HCT116 (cell line): ENCODE measurements around the gene RIPOR1. TPM values are rescaled to one million over a fixed set of nuclear protein-coding genes. Genes with fewer than 3 reads are reported as not detected.

Source experiments
- ATAC-seq: fragments of 200-7000 bp; cut with Tn5 transposase; 2 replicates; pipeline ENCODE4 v1.9.1; 2020; ENCODE audit warnings: mild to moderate bottlenecking, moderate library complexity
- BruUV-seq: library from RNA; stranded (reverse); fragments of 400-500 nt; replicated peaks from 2 replicates; lab custom pipeline; 2021; lab: Mats Ljungman, UMichigan
- CTCF ChIA-PET: fragments of 300-600 bp; sonication (Branson Sonifier 250); formaldehyde crosslinking; loops from one replicate; lab custom pipeline; 2021; ENCODE audit warnings: antibody characterized with exemption; lab: Charles Lee
- POLR2A ChIA-PET: fragments of 300-600, 350-600 bp; sonication (Branson Sonifier 250); formaldehyde crosslinking; loops from one replicate; lab custom pipeline; 2021; ENCODE audit warnings: antibody characterized with exemption; lab: Charles Lee
- RAD21 ChIA-PET, 2 experiments: fragments of 300-600 bp; sonication (Branson Sonifier 250); formaldehyde crosslinking; loops; one replicate each; lab custom pipeline; 2023; ENCODE audit warnings: low total read pairs in 2 of 2; ENCODE audit not compliant: uncharacterized antibody in 2 of 2, unreplicated experiment in 2 of 2, low non-redundant PET in 1 of 2; lab: Charles Lee
- DNase-seq: peaks from one replicate; pipeline ENCODE4 v3.0.0-alpha.2; 2010; ENCODE audit warnings: low read depth, low spot score
- H2AFZ ChIP-seq: fragments of 200-600 bp; shearing (Covaris generic), sonication (generic); 2 replicates; pipeline ENCODE4 v1.6.1; 2017; ENCODE audit warnings: low read depth, mixed run types, mixed read lengths, antibody characterized with exemption, low read length; ENCODE audit not compliant: poor library complexity, severe bottlenecking
- H3K27ac ChIP-seq: 2 replicates; pipeline ENCODE4 v1.5.1; 2012; ENCODE audit warnings: low read depth, low read length
- H3K27me3 ChIP-seq: fragments of 200-600 bp; sonication (generic); 2 replicates; pipeline ENCODE4 v1.6.1; 2016; ENCODE audit warnings: mixed run types, low read length, mixed read lengths; ENCODE audit not compliant: insufficient read depth
- H3K36me3 ChIP-seq, 2 experiments: fragments of 200-500 bp in 1 of 2; fragments of 200-600 bp in 1 of 2; sonication (Bioruptor generic) in 1 of 2; sonication (generic) in 1 of 2; 2 replicates each; pipeline versions ENCODE4 v1.5.1 to v1.6.1; 2014 to 2016; ENCODE audit warnings: low read length in 2 of 2, inconsistent platforms in 1 of 2, mixed read lengths in 1 of 2, mixed run types in 1 of 2; ENCODE audit not compliant: insufficient read depth in 2 of 2, control insufficient read depth in 1 of 2
- H3K4me1 ChIP-seq, 2 experiments: fragments of 200-600 bp in 1 of 2; sonication (generic) in 1 of 2; 2 replicates each; pipeline versions ENCODE4 v1.5.1 to v1.6.1; 2012 to 2017; ENCODE audit warnings: low read length in 2 of 2, inconsistent platforms in 1 of 2, mild to moderate bottlenecking in 1 of 2, mixed read lengths in 1 of 2, mixed run types in 1 of 2, moderate library complexity in 1 of 2; ENCODE audit not compliant: insufficient read depth in 2 of 2, control insufficient read depth in 1 of 2
- H3K4me2 ChIP-seq: fragments of 200-600 bp; sonication (generic); 2 replicates; pipeline ENCODE4 v1.6.1; 2017; ENCODE audit warnings: mixed run types, low read length, mixed read lengths
- H3K4me3 ChIP-seq, 2 experiments: fragments of 200-600 bp in 1 of 2; sonication (generic) in 1 of 2; replicated peaks in 1 of 2; 2 replicates each; pipeline ENCODE4 v1.5.1; 2011 to 2016; ENCODE audit warnings: low read length in 2 of 2, control low read depth in 1 of 2, low read depth in 1 of 2, mild to moderate bottlenecking in 1 of 2, mixed read lengths in 1 of 2, mixed run types in 1 of 2
- H3K79me2 ChIP-seq: fragments of 200-600 bp; sonication (generic); 2 replicates; pipeline ENCODE4 v1.6.1; 2017; ENCODE audit warnings: mild to moderate bottlenecking, mixed run types, low read length, moderate library complexity, mixed read lengths; ENCODE audit not compliant: insufficient read depth
- H3K9ac ChIP-seq: fragments of 200-600 bp; sonication (generic); 2 replicates; pipeline ENCODE4 v1.6.1; 2016; ENCODE audit warnings: low read length, mixed read lengths
- H3K9me2 ChIP-seq: fragments of 200-600 bp; sonication (generic), shearing (Covaris generic); 2 replicates; pipeline ENCODE4 v1.6.1; 2017; ENCODE audit warnings: mixed run types, mild to moderate bottlenecking, moderate library complexity; ENCODE audit not compliant: insufficient read depth
- H3K9me3 ChIP-seq, 2 experiments: fragments of 200-500 bp in 1 of 2; fragments of 200-600 bp in 1 of 2; sonication (Bioruptor generic) in 1 of 2; sonication (generic) in 1 of 2; 2 replicates each; pipeline ENCODE4 v1.6.1; 2014 to 2017; ENCODE audit warnings: low read length in 2 of 2, mixed read lengths in 2 of 2, inconsistent platforms in 1 of 2, low read depth in 1 of 2, mild to moderate bottlenecking in 1 of 2, mixed run types in 1 of 2, moderate library complexity in 1 of 2; ENCODE audit not compliant: control insufficient read depth in 1 of 2, insufficient read depth in 1 of 2
- H4K20me1 ChIP-seq: fragments of 200-600 bp; sonication (generic), shearing (Covaris generic); 2 replicates; pipeline ENCODE4 v1.6.1; 2017; ENCODE audit warnings: mixed run types, mild to moderate bottlenecking, moderate library complexity; ENCODE audit not compliant: insufficient read depth
- CEBPB ChIP-seq: IDR thresholded peaks from 2 replicates; pipeline ENCODE4 v1.6.1; 2012; ENCODE audit warnings: low read depth
- CTCF ChIP-seq, 3 experiments: fragments of 200-600 bp in 1 of 3; sonication (generic) in 1 of 3; IDR thresholded peaks in 2 of 3; conservative IDR thresholded peaks in 1 of 3; 2 replicates each; pipeline ENCODE4 v1.5.1; 2012 to 2017; ENCODE audit warnings: low read depth in 2 of 3, low read length in 2 of 3, antibody characterized with exemption in 1 of 3, borderline replicate concordance in 1 of 3, control low read depth in 1 of 3, mild to moderate bottlenecking in 1 of 3, mixed read lengths in 1 of 3, mixed run types in 1 of 3, moderate library complexity in 1 of 3; ENCODE audit not compliant: insufficient read depth in 1 of 3
- EZH2 ChIP-seq: fragments of 200-600 bp; sonication (generic); IDR thresholded peaks from 2 replicates; pipeline ENCODE4 v1.6.1; 2017; ENCODE audit warnings: antibody characterized with exemption, mixed run types
- JUND ChIP-seq: IDR thresholded peaks from 2 replicates; pipeline ENCODE4 v1.6.1; 2012
- MAX ChIP-seq: IDR thresholded peaks from 2 replicates; pipeline ENCODE4 v1.6.1; 2012
- POLR2AphosphoS5 ChIP-seq: IDR thresholded peaks from 2 replicates; pipeline ENCODE4 v1.6.1; 2011; ENCODE audit warnings: mild to moderate bottlenecking, low read depth, low read length, moderate library complexity
- RAD21 ChIP-seq: IDR thresholded peaks from 2 replicates; pipeline ENCODE4 v1.6.1; 2012; ENCODE audit warnings: low read depth, mild to moderate bottlenecking
- ZBTB33 ChIP-seq: IDR thresholded peaks from 2 replicates; pipeline ENCODE4 v1.6.1; 2011; ENCODE audit warnings: mild to moderate bottlenecking, low read length, moderate library complexity; ENCODE audit not compliant: insufficient replicate concordance; ENCODE audit errors: extremely low read depth
- ZFX ChIP-seq: fragments of 450-650 bp; IDR thresholded peaks from 2 replicates; pipeline ENCODE4 v1.6.1; 2017
- ZNF274 ChIP-seq: fragments of 200-500 bp; sonication (Bioruptor generic); IDR thresholded peaks from 2 replicates; pipeline ENCODE4 v1.6.1; 2014; ENCODE audit warnings: mild to moderate bottlenecking, low read depth, low read length, inconsistent platforms
- intact Hi-C: fragments of 100-400 bp; cut with micrococcal nuclease; formaldehyde crosslinking; loops from 2 replicates; pipeline ENCODE4 v1.10.0; 2022
- total RNA-seq: library from RNA; stranded (reverse); gene quantifications from one replicate; pipeline ENCODE4 v1.2.1, GENCODE V29; 2021; ENCODE audit not compliant: unreplicated experiment

The RIPOR1 gene
- total RNA-seq, 1 experiment from 2014 or later, result 60.0 TPM

GRCh38 chr16:67558859-67559258, 30.2 kb downstream of the RIPOR1 start:
- DNase-seq, result no peak
- ChIA-PET CTCF (interaction anchor here (0.9 to 1.3 kb wide), 2 partner anchors 37 to 45 kb away, joined by 3 to 4 read pairs; no protein-coding TSS in a partner anchor), RAD21 (no interaction called here), POLR2A (no interaction called here)
- Histone ChIP-seq H2AFZ (no peak overlapping the region), H3K4me2 (no peak overlapping the region), H3K4me1 (peaks cover 21 to 33% of the 10 kb centered on the region in 2 experiments), H3K9me3 (no peaks in the 10 kb centered on the region), H3K36me3 (no peaks in the 10 kb centered on the region), H3K9ac (no peak overlapping the region), H3K27ac (no peak overlapping the region), H3K27me3 (no peaks in the 10 kb centered on the region), H3K9me2 (no peaks in the 10 kb centered on the region), H4K20me1 (no peaks in the 10 kb centered on the region), H3K4me3 (no peak overlapping the region), H3K79me2 (peaks cover 9% of the 10 kb centered on the region)
- intact Hi-C loops, result no loop called here
- no TSS peak for BruUV-seq
- no peak for ATAC-seq
- no peak for TF ChIP-seq CTCF (IDR thresholded peaks at IDR 0.05 in 2 of 3, conservative IDR thresholded peaks at IDR 0.05 in 1 of 3; ENCODE audit: borderline replicate concordance in 1 of 3, insufficient read depth in 1 of 3, low read depth in 2 of 3, low read length in 2 of 3)
- no peak for TF ChIP-seq CEBPB
- no peak for TF ChIP-seq ZNF274

GRCh38 chr16:67560827-67561342, 32.3 kb downstream of the RIPOR1 start:
- Histone ChIP-seq H3K4me1 (peaks cover 26 to 36% of the 10 kb centered on the region in 2 experiments), H3K27me3 (no peaks in the 10 kb centered on the region), H3K4me3 (peak overlapping the region; percentile 66 to 99), H3K36me3 (no peaks in the 10 kb centered on the region), H4K20me1 (no peaks in the 10 kb centered on the region), H2AFZ (no peak overlapping the region), H3K9ac (peak overlapping the region; percentile 76), H3K4me2 (peak overlapping the region; percentile 85), H3K9me2 (no peaks in the 10 kb centered on the region), H3K79me2 (peaks cover 30% of the 10 kb centered on the region), H3K9me3 (no peaks in the 10 kb centered on the region), H3K27ac (peak overlapping the region; percentile 100)
- RAD21 ChIA-PET, result interaction anchor here in 1 of 2 experiments (1.1 kb wide), 1 partner anchor 22 kb away, joined by 3 read pairs; no protein-coding TSS in a partner anchor
- CTCF ChIA-PET, result interaction anchor here (1.2 to 3.2 kb wide), 3 partner anchors 14 to 40 kb away, joined by 3 to 29 read pairs (median 18); no protein-coding TSS in a partner anchor
- POLR2A ChIA-PET, result no interaction called here
- no TSS peak for BruUV-seq
- ATAC-seq (no peak), DNase-seq (no peak)
- intact Hi-C loops, result no loop called here
- no peak for TF ChIP-seq ZFX
- no peak for TF ChIP-seq EZH2
- TF ChIP-seq MAX, result no peak
- TF ChIP-seq ZBTB33, result no peak
- no peak for TF ChIP-seq RAD21
- TF ChIP-seq POLR2AphosphoS5, result no peak
- no peak for TF ChIP-seq CTCF (IDR thresholded peaks at IDR 0.05 in 2 of 3, conservative IDR thresholded peaks at IDR 0.05 in 1 of 3; ENCODE audit: borderline replicate concordance in 1 of 3, insufficient read depth in 1 of 3, low read depth in 2 of 3, low read length in 2 of 3)
- TF ChIP-seq JUND, result no peak
